SH-SY5Y (cell line): ENCODE measurements around the gene SLC6A4.

Experiments
- GATA2 ChIP-seq: IDR thresholded peaks from 2 replicates; pipeline ENCODE4 v1.6.1; 2011; ENCODE audit warnings: mild to moderate bottlenecking, low read depth, low read length
- GATA3 ChIP-seq: IDR thresholded peaks from 2 replicates; pipeline ENCODE4 v1.6.1; 2011; ENCODE audit warnings: low read depth, mild to moderate bottlenecking, low read length, moderate library complexity

DNA sequence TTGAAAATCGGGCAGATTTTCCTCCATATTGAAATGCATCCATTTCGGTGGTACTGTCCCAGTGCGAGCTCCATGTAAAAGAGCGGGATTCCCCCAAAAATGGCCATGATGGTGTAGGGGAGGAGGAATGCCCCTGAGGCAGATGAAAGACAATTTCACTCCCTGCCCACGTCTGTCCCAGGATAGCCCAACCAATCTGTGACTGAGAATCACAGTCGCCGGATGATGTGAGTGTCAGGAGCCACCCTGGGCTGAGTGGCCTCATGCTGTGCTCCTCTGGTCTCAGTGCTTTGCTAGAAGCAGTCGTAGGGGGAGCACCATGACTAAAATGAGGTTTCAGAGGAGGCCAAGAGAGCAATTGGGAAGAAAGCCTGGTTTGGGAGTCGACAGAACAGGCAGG, 16.7 kb downstream of the SLC6A4 start:
- TF ChIP-seq GATA2 (no peak), GATA3 (no peak)
